ENCODE results near the gene SFR1.
"Not testable (repeated sequence)": the region's sequence is repeated elsewhere in the genome, so short reads cannot be mapped to it uniquely, and the experiment has no call there.

The SFR1 gene

GRCh38 chr10:104109908-104110662 lies 11.9 kb upstream of the SFR1 start:
- DNase-seq (ENCODE audit: low read depth) = peak; percentile 91

- DNase-seq (ENCODE audit: low read depth) = no peak
These were observed 8.5 kb upstream of the SFR1 start for GRCh38 chr10:104113376-104113956.

- peak; percentile 81 for DNase-seq (ENCODE audit: low read depth)
These were observed 4.1 kb upstream of the SFR1 start for GRCh38 chr10:104117839-104118323.

GRCh38 chr10:104119996-104120395 lies 2.0 kb upstream of the SFR1 start:
- no peak for DNase-seq (ENCODE audit: low read depth)

GRCh38 chr10:104120512-104120902 lies 1.5 kb upstream of the SFR1 start:
- DNase-seq (ENCODE audit: low read depth) = no peak

GRCh38 chr10:104120903-104121484 lies 977 bp upstream of the SFR1 start:
- DNase-seq (ENCODE audit: low read depth) = peak; percentile 95

DNA sequence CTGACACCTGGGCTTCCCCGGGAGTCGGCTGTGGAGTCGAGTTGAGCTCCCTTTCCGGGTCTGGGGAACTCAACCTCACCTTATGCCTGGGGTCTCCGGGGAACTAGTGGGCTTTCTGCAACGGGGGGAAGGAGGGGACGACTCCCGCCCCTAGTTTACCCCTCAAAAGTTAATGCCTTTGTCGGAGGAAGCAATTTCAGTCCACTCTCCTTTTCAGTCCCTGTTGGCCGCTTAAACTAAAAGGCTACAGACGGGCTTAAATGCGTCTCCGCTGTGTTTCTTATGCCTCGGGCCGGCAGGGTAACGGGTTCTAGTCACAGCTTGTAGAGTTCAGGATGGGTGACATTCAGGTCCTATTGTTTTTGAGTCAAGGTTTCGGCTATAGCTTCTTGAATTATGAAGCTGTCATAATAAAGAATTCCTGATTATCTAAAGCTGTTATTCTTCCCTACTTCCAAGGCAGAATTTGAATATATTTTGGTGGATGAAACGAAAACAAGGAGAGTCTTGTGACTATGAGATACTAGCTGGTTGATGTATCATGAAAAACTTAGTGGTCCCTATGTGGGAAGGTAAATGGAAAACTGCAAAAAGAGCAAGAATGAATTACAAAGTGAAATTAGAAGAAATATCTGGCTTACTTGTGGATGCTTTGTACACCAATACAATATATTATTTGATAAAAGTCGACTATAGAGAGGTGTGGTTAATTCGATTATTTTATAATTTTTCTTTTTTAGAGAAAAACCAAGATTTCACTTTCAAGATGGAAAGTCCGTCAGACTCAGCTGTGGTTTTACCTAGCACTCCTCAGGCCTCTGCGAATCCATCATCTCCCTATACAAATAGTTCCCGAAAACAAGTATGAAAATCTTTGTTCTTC lies 495 bp downstream of the SFR1 start:
- DNase-seq (ENCODE audit: low read depth) = no peak

DNA sequence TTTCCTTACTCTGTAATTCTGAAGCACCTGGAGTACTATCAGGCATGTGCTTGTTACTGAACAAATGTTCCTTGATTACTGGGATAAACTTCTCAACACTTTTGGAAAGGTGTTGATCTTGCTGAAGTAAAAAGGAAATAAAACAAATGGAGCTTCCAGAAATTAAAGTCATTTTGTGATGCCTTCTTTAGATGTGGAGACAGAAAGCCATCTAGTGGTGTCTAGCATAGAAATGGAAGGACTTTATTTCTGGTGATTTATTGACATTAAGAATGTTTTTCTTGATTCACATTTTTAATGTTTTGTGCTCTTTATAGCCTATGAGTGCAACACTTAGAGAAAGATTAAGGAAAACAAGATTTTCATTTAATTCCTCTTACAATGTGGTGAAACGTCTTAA lies 1.4 kb downstream of the SFR1 start:
- no peak for DNase-seq (ENCODE audit: low read depth)

- DNase-seq (ENCODE audit: low read depth) = no peak
These were observed 5.4 kb downstream of the SFR1 start for GRCh38 chr10:104127411-104127810.

GRCh38 chr10:104128214-104128613 lies 6.2 kb downstream of the SFR1 start:
- no peak for DNase-seq (ENCODE audit: low read depth)

DNA sequence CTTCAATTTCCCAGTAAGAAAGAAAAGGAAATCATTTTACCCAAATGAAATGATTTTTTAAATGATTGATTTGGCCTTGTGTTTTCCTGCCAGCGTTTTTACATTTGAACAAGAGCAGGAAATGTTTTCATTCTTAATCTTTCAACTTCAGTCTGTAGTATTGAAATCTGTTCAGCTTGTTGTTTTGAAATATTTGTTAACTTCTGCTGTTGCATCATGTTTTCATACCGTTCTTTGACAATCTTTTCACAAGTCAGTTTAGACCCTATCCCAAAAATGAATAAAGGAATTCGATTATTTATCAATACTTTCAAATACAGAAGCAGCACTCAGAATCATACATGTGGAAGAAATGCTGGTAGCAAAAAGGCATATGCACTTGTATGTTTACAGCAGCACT lies 8.1 kb downstream of the SFR1 start:
- no peak for DNase-seq (ENCODE audit: low read depth)

- DNase-seq (ENCODE audit: low read depth) = no peak
These were observed 16.2 kb downstream of the SFR1 start for GRCh38 chr10:104138131-104138530.

GRCh38 chr10:104139221-104139620 lies 17.2 kb downstream of the SFR1 start:
- no peak for DNase-seq (ENCODE audit: low read depth)

GRCh38 chr10:104142081-104142480 lies 20.1 kb downstream of the SFR1 start:
- DNase-seq (ENCODE audit: low read depth) = no peak

- no peak for DNase-seq (ENCODE audit: low read depth)
These were observed 21.9 kb downstream of the SFR1 start for GRCh38 chr10:104143829-104144228.

DNA sequence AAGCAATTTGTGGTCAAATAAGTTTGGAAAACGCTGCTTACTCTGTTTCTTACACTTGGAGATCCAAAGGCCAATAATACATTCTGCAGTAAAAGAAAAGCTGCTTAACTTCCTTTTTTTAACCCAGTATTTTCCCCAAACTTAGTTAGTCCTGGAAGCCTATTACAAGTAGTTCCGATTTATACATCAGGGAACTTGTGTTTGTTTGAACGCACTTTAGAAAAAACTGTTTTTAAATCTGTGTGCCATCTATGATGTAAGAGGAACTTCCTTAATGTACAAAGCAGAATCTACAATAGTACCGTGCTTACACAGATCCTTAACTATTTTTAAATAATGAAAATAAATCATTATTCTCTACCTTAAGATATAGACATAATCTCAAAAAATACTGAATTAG lies 23.0 kb downstream of the SFR1 start:
- DNase-seq (ENCODE audit: low read depth) = no peak

GRCh38 chr10:104146882-104147281 lies 24.9 kb downstream of the SFR1 start:
- no peak for DNase-seq (ENCODE audit: low read depth)

- no peak for DNase-seq (ENCODE audit: low read depth)
These were observed 28.2 kb downstream of the SFR1 start for GRCh38 chr10:104150139-104150538.

DNA sequence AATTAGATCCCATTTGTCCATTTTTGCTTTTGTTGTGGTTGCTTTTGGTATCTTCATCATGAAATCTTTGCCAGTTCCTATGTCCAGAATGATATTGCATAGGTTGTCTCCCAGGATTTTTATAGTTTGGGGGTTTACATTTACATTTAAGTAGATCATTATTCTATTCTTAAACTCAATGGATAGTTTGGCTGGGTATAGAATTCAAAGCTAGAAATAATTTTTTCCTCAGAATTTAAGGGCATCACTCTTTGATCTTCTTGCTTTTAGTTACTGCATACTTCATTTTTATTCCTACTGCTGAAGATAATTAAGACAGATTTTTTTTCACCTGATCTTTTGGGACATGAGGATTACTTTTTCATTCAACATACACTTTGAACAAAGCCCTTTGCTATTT lies 29.8 kb downstream of the SFR1 start:
- DNase-seq (ENCODE audit: low read depth) = no peak

DNA sequence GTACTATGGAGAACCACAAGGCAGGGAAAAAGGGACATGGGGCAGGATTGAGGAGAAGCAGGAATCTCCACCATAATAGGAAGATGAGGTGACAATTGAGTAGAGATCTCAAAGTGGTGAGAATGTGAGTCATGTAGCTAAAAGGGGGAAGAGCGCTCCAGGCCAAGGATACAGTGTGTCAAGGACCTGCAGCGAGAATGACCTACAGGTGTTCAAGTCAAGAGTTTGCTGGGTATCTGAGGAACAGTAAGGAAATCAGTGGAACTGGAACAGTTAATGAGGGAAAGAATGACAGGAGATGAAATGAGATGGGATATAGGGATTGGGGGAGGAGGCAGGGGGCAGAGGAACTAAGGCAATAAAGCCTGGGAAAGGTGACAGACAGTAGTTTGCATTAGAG lies 33.6 kb downstream of the SFR1 start:
- no peak for DNase-seq (ENCODE audit: low read depth)

GRCh38 chr10:104170610-104171254 lies 48.8 kb downstream of the SFR1 start:
- DNase-seq (ENCODE audit: low read depth) = no peak

- not testable (repeated sequence) for DNase-seq (ENCODE audit: low read depth)
These were observed 52.2 kb downstream of the SFR1 start for GRCh38 chr10:104174136-104174535.

Measured in amniotic epithelial cell (primary cell).